ENCODE results near the gene SCN4B.

Gene SCN4B

DNA sequence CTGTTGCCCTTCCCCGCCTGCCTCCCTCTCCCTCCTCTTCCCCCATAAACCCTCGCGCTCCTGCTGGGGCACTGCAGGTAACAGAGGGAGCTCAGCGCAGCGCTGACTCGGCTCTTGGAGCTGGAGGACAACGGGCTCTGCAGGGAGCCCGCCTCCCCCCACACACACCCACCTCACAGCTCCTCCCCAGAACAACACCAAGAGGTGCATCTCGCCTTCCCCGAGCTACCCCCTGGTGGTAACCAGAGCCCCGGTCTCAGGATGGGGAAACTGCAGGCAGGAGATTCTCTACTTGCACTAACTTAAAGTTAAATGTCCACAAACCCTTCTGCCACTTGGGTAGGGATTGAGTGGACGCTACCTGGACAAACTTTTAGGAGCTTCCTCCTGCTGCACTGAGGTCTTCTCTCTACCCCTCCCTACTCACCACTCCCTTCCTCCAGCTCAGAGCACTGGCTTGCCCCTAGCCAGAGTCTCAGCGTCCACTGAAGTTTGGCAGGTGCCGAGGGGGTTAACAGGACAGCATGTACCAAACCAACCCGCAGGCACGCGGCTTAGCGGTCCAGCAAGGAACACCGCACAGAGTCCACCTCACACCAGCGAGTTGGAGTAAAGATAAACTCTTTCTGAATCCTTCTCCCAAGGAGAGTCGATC is 4.0 kb upstream of the SCN4B start:
- DNase-seq (no peak), ATAC-seq (ENCODE audit: insufficient read depth, low read depth) (0 out of 3 replicates have a peak, but pooled peaks have one; percentile 20)
- H3K27me3 ChIP-seq (ENCODE audit: insufficient read depth, low read length, poor library complexity) = peaks cover 79% of the 10 kb centered on the region
- no peak overlapping the region for H3K4me2 ChIP-seq (ENCODE audit: insufficient read depth, low read length)
- no peaks in the 10 kb centered on the region for H3K9me3 ChIP-seq (ENCODE audit: insufficient read depth, low read length, severe bottlenecking)
- peaks cover 10% of the 10 kb centered on the region for H3K4me1 ChIP-seq (ENCODE audit: insufficient read depth, low read length)
- 0 out of 2 replicates have a peak, but pooled peaks cover 10% of the 10 kb centered on the region for H4K20me1 ChIP-seq (ENCODE audit: insufficient read depth, low read length)
- no peak overlapping the region for H3K27ac ChIP-seq (ENCODE audit: low read length)
- no peak overlapping the region for H2AFZ ChIP-seq (ENCODE audit: low read depth, low read length)
- TF ChIP-seq, protein P1, sequence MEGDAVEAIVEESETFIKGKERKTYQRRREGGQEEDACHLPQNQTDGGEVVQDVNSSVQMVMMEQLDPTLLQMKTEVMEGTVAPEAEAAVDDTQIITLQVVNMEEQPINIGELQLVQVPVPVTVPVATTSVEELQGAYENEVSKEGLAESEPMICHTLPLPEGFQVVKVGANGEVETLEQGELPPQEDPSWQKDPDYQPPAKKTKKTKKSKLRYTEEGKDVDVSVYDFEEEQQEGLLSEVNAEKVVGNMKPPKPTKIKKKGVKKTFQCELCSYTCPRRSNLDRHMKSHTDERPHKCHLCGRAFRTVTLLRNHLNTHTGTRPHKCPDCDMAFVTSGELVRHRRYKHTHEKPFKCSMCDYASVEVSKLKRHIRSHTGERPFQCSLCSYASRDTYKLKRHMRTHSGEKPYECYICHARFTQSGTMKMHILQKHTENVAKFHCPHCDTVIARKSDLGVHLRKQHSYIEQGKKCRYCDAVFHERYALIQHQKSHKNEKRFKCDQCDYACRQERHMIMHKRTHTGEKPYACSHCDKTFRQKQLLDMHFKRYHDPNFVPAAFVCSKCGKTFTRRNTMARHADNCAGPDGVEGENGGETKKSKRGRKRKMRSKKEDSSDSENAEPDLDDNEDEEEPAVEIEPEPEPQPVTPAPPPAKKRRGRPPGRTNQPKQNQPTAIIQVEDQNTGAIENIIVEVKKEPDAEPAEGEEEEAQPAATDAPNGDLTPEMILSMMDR (IDR thresholded peaks at IDR 0.05; ENCODE audit: borderline replicate concordance, extremely low read depth, low read length, poor library complexity, severe bottlenecking) = no peak
- no peak for TF ChIP-seq EZH2 (IDR thresholded peaks at IDR 0.05; ENCODE audit: borderline replicate concordance, low read depth, low read length, severe bottlenecking)
- no peaks in the 10 kb centered on the region for H3K79me2 ChIP-seq (ENCODE audit: insufficient read depth, low read length)
- H3K9ac ChIP-seq (ENCODE audit: low read depth, low read length) = no peak overlapping the region
- H3K36me3 ChIP-seq (ENCODE audit: insufficient read depth, low read length) = no peaks in the 10 kb centered on the region
- no peak overlapping the region for H3K4me3 ChIP-seq (ENCODE audit: low read depth in 1 of 2, low read length in 2 of 2)

DNA sequence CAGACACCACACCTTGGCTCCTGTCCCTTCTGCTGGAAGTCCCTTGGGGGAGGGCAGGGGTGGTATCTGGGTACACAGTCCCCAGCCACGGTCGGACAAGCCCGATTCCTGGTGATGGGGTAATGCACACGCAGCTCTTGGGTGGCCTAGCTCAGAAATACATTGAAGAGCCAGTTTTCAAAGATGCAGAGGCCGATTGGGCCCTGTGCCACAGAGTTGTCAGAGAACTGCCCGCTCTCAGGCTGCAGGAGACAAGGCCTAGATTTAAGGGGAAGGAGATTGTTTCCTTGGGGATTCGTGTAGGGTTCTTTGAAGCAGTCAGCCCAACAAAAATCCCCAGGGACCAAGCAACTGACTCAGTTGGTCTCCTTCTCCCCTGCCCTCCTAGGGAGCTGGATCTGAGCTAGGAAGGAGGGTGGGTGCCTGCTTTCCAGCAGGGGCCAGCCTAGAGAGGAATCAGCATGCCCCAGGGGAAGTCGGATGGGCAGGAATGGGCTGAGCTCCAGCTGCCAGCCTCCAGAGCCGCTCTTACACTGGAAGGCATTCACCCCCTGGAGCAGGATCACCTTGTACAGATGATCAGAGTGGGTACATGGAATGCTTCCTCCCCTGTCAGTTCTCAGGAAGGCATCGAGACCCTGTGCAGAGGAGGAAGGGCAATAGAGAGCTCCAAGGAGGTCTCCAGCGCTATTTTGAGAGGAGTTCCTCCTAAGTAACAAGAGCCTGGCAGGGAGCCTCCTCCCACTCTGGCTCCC is 3.3 kb upstream of the SCN4B start:
- Histone ChIP-seq H3K27ac (ENCODE audit: low read length) (no peak overlapping the region), H3K4me3 (ENCODE audit: low read depth in 1 of 2, low read length in 2 of 2) (no peak overlapping the region), H3K4me2 (ENCODE audit: insufficient read depth, low read length) (no peak overlapping the region), H3K4me1 (ENCODE audit: insufficient read depth, low read length) (peaks cover 10% of the 10 kb centered on the region), H3K36me3 (ENCODE audit: insufficient read depth, low read length) (no peaks in the 10 kb centered on the region), H3K79me2 (ENCODE audit: insufficient read depth, low read length) (no peaks in the 10 kb centered on the region), H2AFZ (ENCODE audit: low read depth, low read length) (no peak overlapping the region), H3K27me3 (ENCODE audit: insufficient read depth, low read length, poor library complexity) (peaks cover 79% of the 10 kb centered on the region), H3K9ac (ENCODE audit: low read depth, low read length) (no peak overlapping the region), H4K20me1 (ENCODE audit: insufficient read depth, low read length) (0 out of 2 replicates have a peak, but pooled peaks cover 12% of the 10 kb centered on the region), H3K9me3 (ENCODE audit: insufficient read depth, low read length, severe bottlenecking) (no peaks in the 10 kb centered on the region)
- ATAC-seq (ENCODE audit: insufficient read depth, low read depth) = no peak
- TF ChIP-seq, protein P1 (IDR thresholded peaks at IDR 0.05; ENCODE audit: borderline replicate concordance, extremely low read depth, low read length, poor library complexity, severe bottlenecking) = no peak
- no peak for TF ChIP-seq EZH2 (IDR thresholded peaks at IDR 0.05; ENCODE audit: borderline replicate concordance, low read depth, low read length, severe bottlenecking)
- DNase-seq = no peak

DNA sequence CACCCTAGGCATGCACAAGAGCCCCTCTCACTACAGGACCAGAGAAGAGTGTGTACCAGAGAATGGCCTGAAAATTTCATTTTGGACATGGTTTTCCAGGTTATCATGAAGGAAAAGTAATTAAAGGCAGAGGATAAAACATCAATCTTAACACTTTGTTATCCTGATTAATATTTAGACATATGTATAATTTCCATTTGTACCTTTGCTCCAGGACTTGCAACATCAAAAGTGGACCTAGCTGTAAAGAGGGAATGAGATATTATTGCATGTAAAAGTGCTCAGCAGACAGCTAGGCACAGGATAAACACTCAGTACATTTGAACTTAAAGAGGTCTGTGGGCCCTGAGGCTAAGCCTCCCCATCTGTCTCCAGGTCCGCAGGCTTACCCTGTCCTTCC is 2.0 kb upstream of the SCN4B start:
- no peaks in the 10 kb centered on the region for H3K9me3 ChIP-seq (ENCODE audit: insufficient read depth, low read length, severe bottlenecking)
- DNase-seq = no peak
- no peak overlapping the region for H3K9ac ChIP-seq (ENCODE audit: low read depth, low read length)
- no peak overlapping the region for H2AFZ ChIP-seq (ENCODE audit: low read depth, low read length)
- no peak overlapping the region for H3K4me3 ChIP-seq (ENCODE audit: low read depth in 1 of 2, low read length in 2 of 2)
- peaks cover 12% of the 10 kb centered on the region; the same call in 1 of the 2 replicates for H4K20me1 ChIP-seq (ENCODE audit: insufficient read depth, low read length)
- H3K27me3 ChIP-seq (ENCODE audit: insufficient read depth, low read length, poor library complexity) = peaks cover 91% of the 10 kb centered on the region
- ATAC-seq (ENCODE audit: insufficient read depth, low read depth) = no peak
- peaks cover 10% of the 10 kb centered on the region for H3K4me1 ChIP-seq (ENCODE audit: insufficient read depth, low read length)
- H3K79me2 ChIP-seq (ENCODE audit: insufficient read depth, low read length) = no peaks in the 10 kb centered on the region
- TF ChIP-seq, protein P1 (IDR thresholded peaks at IDR 0.05; ENCODE audit: borderline replicate concordance, extremely low read depth, low read length, poor library complexity, severe bottlenecking) = no peak
- TF ChIP-seq EZH2 (IDR thresholded peaks at IDR 0.05; ENCODE audit: borderline replicate concordance, low read depth, low read length, severe bottlenecking) = no peak
- H3K36me3 ChIP-seq (ENCODE audit: insufficient read depth, low read length) = no peaks in the 10 kb centered on the region
- H3K27ac ChIP-seq (ENCODE audit: low read length) = no peak overlapping the region
- no peak overlapping the region for H3K4me2 ChIP-seq (ENCODE audit: insufficient read depth, low read length)

All from DND-41 (cell line).